Measurements from ENCODE around the gene TNFAIP8.

GRCh38 chr5:119342406-119342805 is 13.4 kb upstream of the TNFAIP8 start:
- TF ChIP-seq, protein P1, sequence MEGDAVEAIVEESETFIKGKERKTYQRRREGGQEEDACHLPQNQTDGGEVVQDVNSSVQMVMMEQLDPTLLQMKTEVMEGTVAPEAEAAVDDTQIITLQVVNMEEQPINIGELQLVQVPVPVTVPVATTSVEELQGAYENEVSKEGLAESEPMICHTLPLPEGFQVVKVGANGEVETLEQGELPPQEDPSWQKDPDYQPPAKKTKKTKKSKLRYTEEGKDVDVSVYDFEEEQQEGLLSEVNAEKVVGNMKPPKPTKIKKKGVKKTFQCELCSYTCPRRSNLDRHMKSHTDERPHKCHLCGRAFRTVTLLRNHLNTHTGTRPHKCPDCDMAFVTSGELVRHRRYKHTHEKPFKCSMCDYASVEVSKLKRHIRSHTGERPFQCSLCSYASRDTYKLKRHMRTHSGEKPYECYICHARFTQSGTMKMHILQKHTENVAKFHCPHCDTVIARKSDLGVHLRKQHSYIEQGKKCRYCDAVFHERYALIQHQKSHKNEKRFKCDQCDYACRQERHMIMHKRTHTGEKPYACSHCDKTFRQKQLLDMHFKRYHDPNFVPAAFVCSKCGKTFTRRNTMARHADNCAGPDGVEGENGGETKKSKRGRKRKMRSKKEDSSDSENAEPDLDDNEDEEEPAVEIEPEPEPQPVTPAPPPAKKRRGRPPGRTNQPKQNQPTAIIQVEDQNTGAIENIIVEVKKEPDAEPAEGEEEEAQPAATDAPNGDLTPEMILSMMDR (conservative IDR thresholded peaks at IDR 0.05; ENCODE audit: low read depth in 2 of 2), result no peak
- TF ChIP-seq EZH2 (IDR thresholded peaks at IDR 0.05; ENCODE audit: low read depth, unreplicated experiment) (no peak), POLR2AphosphoS5 (IDR thresholded peaks at IDR 0.05; ENCODE audit: low read depth) (no peak), EZH2phosphoT487 (IDR thresholded peaks at IDR 0.05; ENCODE audit: unreplicated experiment) (no peak), CREB1 (CRISPR knock-in tag; IDR thresholded peaks at IDR 0.05; ENCODE audit: low read depth) (no peak), ETS1 (IDR thresholded peaks at IDR 0.05) (no peak), ZNF114 (CRISPR knock-in tag; IDR thresholded peaks at IDR 0.05) (no peak)
- TF ChIP-seq, protein P2, sequence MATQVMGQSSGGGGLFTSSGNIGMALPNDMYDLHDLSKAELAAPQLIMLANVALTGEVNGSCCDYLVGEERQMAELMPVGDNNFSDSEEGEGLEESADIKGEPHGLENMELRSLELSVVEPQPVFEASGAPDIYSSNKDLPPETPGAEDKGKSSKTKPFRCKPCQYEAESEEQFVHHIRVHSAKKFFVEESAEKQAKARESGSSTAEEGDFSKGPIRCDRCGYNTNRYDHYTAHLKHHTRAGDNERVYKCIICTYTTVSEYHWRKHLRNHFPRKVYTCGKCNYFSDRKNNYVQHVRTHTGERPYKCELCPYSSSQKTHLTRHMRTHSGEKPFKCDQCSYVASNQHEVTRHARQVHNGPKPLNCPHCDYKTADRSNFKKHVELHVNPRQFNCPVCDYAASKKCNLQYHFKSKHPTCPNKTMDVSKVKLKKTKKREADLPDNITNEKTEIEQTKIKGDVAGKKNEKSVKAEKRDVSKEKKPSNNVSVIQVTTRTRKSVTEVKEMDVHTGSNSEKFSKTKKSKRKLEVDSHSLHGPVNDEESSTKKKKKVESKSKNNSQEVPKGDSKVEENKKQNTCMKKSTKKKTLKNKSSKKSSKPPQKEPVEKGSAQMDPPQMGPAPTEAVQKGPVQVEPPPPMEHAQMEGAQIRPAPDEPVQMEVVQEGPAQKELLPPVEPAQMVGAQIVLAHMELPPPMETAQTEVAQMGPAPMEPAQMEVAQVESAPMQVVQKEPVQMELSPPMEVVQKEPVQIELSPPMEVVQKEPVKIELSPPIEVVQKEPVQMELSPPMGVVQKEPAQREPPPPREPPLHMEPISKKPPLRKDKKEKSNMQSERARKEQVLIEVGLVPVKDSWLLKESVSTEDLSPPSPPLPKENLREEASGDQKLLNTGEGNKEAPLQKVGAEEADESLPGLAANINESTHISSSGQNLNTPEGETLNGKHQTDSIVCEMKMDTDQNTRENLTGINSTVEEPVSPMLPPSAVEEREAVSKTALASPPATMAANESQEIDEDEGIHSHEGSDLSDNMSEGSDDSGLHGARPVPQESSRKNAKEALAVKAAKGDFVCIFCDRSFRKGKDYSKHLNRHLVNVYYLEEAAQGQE (IDR thresholded peaks at IDR 0.05; ENCODE audit: unreplicated experiment), result no peak

Measured in GM23338 (cell line).